GM04504 (cell line): ENCODE measurements around the gene GLMP.

Experiments
- DNase-seq: peaks from one replicate; pipeline ENCODE4 v3.0.0-alpha.2; 2012; ENCODE audit warnings: low read depth

Gene GLMP

DNA sequence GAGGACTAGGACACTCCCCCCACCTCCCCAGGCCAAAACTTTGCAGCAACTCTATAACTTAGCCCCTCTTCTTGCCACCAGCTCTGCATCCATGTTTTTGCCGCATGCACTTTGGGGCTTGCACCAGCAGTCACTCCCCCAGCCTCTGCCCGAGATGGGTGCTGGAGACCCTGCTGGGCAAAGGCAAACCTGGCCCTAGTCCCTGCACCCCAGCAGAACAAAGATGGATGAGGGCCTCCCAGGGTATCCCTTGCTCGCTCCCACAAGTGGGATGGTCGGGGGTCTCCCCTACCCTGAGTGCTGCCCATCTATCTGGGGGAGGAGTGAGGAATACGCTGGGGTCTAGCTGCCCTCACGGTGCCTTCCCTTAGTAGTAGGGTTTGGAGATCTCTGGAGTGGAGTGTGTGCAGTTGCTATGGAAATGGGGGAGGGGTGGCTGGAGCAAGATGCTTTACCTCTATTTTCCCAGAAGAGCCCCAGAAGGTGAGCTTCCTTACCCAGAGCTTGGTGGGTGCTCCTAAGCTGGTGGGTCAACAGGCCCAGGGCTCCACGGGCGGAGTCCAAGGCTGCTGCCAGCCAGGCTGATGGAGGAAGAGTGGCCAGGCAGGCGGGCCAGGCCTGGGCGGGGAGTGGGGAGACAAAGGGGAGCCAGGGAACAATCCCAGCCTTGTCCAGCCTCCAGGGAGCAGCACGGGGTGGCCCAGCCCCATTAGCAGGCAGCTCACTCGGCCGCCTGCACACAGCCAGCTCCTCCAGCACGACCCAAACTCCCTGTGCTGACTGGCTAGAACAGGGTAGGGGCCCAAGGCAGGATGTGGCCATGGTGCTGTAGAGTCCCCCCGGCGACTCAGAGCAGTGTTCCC lies 47.8 kb downstream of the GLMP start, which contains the start of gene PAQR6:
Gene PAQR6, minus strand, starts transcription at position 597 of the 863 bp plus-strand sequence. CDS start 1,325 bp downstream, outside the sequence.
- no peak for DNase-seq

DNA sequence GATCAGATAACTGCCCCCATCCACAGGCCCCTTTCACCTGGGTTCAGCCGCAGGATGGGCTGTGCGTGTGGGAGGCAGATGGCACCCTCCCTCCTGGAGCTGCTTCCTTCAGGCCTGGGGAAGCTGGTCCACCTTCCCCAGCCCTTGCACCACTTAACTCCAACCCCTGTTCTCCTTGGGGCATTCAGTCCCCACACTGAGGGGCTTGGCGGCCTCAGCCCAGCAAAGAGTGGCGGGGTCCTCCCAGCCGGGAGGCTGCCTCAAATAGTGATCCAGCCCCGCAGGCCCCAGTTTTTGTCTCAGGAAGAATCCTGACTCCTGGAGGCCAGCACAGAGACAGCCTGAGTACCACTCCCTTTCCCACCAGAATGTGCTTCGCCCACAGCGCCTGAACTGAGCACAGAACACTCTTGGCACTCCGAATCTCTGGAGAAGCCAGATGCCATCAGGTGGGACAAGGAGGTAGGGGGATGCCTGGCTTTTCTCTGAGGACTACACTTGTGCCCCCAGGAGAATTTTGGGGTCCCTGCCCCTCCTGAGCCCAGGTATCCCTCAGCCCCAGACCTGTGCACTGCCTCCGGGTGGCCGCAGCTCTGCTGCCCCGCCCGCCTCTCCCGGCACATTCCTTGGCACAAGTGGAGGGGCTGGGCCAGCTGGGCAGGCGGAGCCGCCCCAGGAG lies 48.6 kb downstream of the GLMP start:
- no peak for DNase-seq

DNA sequence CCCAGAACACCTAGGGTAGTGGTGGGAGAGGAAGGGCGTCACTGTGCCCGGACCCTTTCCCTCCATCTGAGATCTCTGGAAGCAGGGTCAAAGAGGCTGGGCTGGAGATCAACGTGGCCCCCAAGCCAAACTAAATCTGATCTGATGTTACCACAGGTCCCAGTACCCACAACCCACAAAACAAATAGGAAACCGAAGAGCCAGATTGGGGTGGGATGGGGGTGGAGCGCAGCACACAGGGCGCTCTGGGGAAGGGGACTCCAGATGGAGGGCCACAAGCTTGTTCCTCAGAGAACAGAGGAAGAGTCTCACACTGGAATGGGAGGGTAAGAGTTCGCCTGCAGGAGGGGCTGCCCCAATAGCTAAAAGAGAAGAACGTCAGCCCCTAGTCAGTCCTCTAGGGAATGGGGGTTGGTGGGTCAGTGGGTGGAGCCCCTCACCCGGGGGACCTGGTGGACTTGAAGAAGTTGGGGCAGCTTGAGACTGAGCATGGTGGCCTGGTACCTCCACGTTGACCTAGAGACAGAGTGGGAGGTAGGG lies 49.2 kb downstream of the GLMP start:
- DNase-seq: no peak

DNA sequence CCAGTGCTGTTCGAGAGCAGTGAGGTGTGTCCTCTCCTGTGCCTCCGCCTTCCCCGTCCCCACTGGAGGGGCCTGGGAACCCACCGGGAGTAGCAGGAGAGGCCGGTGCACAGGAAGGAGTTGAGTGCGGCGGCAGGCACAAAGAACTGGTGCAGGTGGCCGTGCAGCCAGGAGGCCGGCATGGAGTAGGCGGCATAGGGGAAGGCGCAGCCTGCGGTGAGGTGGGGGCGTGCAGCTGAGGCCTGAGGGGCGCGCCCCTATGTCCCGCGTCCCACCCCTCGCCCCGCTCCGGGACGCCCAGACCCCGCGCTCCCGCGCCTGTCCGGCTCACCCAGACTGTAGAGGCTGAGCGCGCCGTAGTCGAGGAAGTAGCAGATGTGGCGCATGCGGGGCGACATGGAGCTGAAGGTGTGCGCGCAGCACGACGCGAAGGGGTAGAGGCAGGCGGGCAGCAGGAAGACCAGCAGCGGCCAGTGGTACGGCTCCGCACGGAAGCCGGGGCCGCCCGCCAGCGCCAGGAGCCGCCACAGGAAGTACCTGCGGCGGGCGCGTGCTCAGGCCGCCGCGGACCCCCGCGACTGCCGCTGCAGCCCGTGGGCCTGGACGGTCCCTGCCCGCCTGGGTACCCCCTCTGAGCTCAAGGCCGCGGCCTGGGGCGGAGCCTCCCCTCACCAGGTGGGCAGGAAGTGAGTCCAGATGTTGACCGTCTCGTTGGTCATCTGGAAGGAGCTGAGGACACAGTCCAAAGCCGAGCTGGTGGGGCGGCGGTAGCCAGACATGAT lies 49.8 kb downstream of the GLMP start:
- no peak for DNase-seq

DNA sequence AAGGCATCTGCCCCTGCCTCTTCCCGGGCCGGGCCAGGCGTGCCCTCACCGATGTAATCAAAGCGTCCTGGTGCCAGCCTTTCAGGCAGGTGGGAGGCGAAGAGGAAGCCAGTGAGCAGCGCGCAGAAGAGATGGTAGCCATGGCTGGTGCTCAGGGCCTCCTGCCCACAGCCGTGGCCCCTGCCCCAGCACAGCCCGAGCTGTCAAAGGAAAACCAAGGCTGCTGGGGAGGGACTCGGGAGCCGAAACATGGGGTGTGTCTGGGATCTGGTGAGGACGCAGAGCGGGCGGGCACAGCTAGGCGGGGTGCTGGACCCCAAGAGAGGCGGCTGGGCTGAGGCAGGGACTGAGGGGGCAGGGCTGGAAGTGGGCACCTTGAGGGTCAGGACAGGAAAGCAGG lies 50.8 kb downstream of the GLMP start:
- DNase-seq: no peak

DNA sequence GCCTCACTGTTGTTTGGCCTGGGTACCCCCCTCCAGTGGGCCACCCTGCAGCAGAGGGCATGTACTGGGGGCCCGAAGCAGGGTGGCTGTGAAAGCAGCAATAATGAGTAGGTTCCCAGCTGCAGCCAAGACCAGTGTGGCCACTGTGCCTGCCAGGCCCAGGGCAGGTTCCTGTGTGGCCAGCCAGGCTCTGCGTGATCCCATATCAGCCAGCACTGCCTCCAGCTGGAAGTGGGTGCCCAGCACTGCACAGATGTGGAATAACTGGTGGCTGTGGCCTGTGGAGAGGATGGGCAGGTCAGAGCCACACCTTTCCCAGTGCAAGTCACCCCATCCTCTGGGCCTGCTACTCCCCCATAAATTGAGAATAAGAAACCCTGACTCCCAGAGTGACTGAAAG lies 51.4 kb downstream of the GLMP start:
- DNase-seq: no peak

DNA sequence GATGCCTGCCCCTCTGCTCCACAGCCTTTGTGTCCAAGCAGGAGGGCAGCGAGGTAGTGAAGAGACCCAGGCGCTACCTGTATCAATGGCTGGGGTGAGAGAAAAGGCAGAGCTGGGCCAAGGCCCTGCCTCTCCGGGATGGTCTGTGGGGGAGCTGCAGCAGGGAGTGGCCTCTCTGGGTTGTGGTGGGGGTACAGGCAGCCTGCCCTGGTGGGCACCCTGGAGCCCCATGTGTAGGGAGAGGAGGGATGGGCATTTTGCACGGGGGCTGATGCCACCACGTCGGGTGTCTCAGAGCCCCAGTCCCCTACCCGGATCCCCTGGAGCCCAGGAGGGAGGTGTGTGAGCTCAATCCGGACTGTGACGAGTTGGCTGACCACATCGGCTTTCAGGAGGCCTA lies 52.7 kb downstream of the GLMP start:
- no peak for DNase-seq
